Activated T-helper 9 cell treated with anti-CD3 and anti-CD28 coated beads, Interleukin-2, amount 50 U/mL, for 16 hours (primary cell): Measurements from ENCODE around the gene INSIG1.

ENCODE experiments used
- DNase-seq: peaks from one replicate; pipeline ENCODE4 v3.0.0-alpha.2; 2020; ENCODE audit warnings: low read depth

INSIG1 gene

DNA sequence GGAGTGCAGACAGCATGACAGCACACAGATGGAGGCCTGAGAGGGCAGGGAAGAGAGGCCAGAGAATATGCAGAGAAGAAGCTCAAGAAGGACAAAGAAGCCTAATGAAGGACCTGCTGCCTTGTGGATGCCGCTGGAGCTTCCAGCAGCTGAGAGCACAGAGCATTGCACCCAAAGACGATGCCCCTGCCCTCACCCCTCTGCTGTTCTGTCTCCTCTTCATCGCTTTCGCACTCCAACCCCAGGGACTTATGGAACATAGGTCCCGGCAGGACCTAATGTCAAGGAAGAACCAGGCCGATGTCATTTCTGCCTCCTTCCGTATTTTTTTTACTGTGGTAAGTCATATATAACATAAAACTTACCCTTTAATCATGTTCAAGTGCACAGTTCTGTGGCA, 12.3 kb upstream of the INSIG1 start:
- DNase-seq: no peak

DNA sequence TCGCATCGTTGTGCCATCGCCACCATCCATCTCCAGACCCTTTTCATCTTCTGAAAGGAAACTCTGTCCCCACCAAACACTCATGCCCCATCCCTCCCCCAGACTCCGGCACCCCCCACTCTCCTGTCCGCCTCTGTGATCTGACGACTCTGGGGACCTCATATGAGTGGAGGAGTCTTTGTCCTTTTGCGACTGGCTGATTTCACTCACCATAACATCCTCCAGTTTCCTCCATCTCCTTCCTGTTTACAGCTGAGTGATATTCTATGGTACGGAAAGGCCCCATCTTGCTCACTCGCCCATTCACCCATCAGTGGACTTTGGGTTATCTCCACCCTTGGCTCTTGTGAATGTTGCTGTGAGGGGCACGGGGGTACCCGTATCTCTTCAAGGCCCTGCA, 11.8 kb upstream of the INSIG1 start:
- DNase-seq: no peak

DNA sequence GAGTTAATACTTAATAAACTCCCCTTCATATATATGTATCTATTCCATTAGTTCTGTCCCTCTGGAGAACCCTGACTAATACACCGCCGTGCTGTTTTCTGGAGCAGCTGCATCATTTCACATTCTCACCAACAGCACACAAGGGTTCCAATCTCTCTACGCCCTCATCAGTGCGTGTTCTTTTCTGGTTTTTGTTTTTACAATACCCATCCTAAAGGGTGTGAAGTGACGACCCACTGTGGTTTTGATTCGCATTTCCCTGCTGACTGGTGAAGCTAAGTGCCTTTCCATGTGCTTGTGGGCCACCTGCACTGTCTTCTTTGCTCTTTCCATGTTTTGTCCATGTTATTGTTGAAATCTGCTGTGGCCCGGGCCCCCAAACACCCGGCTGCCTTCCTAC, 11.0 kb upstream of the INSIG1 start:
- DNase-seq: no peak

DNA sequence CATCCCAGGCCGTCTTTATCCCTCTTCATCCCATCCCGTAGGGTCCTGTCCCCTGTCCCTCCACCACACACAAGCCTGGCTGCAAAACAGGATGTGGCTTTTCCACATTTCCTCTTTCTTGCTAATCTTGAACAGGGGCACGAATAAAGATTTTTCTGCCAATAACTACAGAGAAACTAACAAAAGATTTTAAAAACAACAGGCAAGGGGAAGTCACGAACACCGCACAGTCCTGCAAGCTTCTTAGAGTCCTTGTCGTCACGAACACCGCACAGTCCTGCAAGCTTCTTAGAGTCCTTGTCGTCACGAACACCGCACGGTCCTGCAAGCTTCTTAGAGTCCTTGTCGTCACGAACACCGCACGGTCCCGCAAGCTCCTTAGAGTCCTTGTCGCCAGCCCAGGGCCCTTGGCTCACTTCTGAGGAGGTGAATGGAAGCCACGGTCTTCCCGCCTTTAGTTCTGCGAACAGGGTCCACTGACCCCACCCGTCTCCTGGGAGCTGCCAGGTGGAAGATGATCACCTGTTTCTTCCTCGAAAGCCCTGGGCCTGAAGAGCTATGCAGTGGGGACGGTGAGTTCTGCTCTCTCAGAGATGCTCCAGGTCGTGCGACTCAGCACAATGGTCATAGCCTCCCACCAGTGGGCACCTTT, 10.3 kb upstream of the INSIG1 start:
- no peak for DNase-seq

DNA sequence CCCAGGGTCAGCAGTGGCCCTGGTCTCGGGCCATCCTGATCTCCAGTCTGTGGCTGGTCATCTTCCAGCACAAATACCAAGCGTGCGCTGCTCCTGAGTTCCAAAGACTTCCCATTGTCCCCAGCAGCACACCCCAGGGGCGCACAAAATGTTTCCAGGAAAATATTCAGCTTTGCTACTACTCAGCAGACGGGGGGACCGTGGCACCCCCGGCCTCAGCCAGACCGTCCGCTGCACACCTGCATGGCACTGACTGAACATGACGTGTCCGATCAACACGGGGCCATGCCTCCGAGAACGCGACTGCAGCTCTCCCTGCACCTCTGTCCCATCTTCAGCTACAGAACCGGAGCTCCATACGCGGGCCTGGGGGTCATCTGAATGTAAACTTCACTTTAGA, 9.6 kb upstream of the INSIG1 start:
- no peak for DNase-seq

DNA sequence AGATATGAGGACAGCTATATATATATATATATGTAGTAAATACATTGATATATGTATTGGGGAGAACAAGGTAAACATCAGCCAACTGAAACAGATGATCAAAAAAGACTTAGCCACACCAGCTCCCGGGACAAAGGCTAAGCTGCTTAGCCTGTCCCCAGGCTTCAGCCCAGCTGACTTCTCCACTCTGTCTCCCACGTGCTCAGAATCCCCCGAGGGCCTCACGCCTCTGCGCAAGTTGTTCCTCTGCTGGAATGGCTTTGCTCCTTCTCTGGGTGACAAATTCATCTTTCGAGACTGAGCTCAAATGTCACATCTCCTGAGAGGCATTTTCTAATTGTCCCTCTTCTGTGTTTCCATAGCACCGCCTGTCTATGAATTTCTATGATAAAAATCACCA, 8.6 kb upstream of the INSIG1 start:
- no peak for DNase-seq

DNA sequence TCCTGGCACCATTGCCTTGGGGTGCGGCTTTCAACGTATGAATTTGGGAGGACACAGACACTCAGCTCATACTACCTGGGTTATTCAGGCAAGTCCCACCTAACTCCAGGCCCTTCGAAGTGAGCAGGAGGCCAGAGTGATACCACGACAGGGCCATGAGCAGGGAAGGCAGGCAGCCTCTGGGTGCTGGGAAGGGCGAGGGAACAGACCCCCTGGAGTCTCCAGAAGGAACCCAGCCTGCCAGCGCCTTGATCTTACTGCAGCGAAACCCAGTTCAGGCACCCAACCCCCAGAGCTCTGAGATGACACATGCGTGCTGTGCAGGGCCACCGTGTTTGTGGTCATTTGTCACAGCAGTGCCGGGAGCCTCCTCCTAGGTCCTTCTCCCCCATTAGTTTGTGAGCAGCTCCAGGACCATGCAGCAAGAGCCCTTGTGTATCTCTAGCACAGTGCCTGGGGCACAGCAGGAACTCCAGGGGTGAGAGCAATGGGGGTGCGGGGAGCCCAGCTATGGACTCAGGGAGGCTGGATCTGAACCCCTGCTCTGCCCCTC, 7.7 kb upstream of the INSIG1 start:
- DNase-seq: no peak

DNA sequence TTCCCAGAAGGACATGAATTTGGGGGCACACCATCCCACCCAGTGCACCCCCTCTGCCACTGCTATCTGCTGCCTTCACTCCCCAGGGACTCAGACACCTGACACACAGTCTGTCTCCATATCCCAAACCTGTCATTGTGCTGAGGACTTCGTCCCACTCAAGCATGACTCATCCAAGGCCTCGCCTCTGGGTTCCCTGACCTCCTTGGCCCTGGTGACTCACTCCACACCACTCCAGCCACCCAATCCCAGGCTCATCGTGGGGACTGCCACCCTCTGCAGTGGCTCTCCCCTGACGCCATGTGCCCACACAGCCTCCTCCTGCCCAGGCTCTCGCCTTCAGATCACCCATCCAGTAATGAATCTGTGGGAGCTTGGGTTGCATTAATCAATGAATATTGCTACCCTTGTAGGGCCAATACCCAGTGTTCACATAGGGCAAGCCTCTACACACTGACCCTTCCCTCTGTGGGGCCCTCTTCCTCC, 6.6 kb upstream of the INSIG1 start:
- DNase-seq: no peak

DNA sequence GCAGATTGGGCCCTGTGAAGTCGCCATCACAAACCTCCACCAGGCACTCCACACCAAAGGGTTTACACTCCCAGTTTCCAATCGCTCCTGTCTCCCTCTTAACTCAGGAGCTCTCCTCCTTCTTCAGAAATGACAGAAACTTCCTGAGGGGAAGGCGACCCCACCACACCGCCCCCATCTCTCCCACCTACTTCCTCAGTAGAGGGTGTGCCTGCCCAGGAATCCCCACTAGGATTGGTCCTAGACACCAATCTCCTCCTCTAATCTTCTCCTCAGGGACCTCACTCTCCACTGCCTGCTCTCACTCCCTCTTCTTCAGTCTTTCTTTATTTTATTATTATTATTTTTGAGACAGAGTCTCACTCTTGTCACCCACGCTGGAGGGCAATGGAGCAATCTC, 5.9 kb upstream of the INSIG1 start:
- DNase-seq: no peak

DNA sequence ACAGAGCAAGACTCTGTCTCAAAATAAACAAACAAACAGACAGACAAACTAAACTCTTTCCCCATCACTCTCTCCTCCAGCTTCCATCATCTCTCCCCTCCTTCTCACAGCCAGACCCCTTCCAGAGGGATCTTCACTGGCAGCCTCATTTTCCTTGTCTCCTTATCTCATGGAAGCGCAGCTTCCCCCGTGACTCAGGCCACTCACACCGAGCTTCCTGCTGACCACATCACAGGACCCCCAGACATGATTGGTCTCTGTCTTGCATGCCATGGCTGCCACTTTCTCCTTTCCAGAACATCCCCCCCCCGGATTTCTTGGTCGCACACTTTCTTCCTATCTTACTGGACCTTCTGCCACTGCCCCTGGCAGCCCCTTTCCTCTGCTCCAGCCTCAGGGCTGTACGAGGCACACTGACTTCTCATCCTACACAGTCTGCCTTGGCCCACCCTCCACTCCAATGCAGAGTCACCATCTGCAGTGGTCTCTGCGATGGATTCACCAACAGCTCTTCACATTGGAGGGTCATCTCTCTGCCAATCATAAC, 4.9 kb upstream of the INSIG1 start:
- DNase-seq: no peak

DNA sequence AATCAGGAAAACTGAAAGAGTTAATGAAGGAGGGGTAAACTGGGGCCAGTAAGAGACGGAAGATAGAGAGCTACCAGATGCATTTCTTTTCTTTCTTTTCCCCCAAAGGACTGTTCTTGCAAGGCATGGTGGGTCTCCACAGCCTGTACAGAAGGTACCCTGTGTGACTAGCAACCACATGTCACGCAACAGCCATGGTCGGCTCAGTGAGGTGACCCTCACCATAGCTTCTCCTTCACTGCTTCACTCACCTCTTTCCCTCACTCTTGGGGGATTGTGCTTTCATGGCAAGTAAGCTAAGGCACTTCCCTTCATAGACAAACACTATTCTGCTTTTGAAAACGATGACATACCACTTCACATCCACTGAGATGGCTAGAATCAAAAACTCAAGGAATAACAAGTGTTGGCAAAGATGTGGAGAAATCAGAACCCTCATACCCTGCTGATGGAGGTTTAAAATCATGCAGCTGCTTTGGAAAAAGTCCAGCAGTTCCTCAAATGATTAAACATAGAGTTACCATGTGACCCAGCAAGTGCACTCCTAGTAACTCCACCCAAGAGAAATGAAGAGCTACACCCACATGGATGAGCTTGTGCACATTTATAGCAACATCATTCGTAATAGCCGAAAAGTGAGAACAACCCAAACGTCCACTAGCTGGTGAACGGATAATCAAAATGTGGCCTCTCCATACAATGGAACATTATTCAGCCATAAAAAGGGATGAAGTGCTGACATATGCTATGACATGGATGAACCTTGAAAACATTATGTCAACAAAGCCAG, 3.8 kb upstream of the INSIG1 start:
- DNase-seq: no peak

DNA sequence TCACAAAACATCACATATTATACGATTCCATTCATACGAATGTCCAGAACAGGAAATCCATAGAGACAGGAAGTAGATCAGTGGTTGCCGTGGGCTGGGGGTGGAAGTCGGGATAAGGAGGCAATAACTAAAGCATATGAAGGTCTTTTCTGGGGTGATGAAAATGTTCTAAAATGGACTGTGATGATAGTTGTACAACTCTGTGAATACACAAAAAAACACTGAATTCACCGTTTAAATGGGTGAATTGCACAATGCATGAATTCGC, 3.2 kb upstream of the INSIG1 start:
- no peak for DNase-seq

DNA sequence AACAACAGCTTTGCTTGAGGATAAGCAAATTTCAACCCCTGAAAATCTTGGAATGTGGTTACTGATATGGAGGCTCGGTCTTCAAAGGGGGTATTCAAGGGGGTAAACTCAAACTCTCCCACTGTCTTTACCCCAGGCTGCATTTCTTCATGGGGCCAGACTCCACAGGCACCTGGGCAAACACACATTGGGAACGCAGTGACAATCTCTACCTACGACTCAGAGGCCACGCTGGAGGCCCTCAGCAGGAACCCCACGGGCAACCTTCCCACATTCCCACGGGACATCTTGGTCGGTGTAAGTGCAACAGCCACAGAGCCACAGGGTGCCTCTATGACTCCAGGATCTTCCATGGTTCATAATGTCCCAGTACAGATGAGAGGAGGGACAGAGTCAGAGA, 2.2 kb upstream of the INSIG1 start:
- no peak for DNase-seq

DNA sequence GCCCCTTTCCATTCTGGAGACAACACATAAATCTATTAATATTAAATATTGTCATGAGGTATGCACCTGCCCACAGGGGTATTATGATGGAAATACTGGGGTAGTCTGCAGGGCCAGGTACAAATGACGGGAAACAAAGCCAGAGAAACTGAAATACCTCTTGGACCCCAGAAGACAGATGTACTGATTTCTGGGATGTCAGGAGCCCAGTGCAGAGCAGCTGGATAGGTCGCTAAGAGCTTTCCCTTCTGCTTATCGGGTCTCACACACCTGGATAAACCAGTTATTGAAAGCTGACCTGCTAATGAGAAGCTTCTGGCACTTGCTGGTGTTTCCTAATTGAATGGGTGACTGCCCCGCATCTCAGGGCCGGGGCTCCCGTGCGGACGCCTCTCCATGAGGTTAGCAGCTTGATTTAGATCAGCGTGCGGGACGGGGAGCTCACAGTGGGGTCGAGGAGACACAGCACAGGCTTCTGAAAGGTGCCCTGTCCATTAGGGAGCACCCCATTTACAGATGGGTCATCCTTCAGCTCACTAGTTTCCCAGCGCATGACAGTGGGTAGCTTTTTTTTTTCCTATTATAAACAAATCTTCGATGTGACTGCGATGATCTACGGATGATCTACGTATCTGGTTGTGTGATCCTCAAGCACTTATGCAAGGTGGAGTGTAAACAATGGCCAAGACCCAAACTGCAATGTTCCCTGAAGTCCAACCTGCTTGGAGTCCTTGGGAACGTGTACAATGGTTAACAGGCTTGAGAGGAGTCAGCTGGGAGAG, 1.5 kb upstream of the INSIG1 start:
- DNase-seq: no peak

DNA sequence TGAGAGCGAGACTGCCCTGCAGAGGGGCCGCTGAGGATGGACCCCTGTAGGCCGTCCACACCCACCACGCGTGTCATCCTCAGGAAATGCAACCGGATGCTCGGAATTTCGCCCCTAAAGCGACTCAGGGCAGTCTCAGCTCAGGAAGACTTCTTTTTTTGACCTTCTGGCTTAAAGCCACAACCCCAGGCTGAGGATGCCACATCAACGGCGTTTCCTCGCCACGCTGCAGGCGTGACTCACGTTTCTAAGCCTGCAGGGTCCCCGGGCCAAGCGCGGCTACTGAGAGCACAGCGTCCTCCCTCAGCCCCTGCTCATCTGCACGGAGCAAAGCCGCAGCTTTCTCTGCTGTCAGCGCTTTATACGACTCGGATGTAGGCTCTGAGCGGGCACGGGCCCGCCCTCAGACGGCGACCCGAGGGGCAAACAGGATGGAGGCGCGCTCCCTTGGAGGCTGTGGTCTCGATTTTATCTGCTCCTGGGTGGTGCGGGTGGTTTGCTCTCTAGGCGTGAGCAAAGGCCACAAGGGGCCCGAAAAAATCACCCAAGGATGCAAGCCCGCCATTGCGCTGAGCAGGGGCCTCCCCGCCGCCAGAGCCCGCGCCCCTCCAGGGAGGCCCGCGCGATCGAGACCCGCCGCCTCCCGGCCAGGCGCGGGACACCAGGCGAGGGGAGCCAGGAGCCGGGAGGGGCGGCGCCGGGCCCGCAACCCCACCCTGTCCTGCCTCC, 726 bp upstream of the INSIG1 start:
- DNase-seq: peak; percentile 74

DNA sequence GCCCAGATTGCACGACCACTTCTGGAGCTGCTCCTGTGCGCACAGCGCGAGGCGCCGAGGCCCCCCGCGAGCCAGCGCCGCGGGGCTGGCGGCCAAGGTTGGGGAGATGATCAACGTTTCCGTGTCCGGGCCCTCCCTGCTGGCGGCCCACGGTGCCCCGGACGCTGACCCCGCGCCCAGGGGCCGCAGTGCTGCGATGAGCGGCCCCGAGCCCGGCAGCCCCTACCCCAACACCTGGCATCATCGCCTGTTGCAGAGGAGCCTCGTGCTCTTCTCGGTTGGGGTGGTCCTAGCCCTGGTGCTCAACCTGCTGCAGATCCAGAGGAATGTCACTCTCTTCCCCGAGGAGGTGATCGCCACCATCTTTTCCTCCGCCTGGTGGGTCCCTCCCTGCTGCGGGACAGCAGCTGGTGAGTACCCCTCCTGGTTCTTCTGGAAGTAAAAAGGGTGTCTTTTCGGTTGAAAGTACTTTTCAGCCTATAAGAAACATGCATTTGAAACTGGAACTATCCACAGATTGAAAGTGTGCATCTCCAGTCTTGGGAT, 683 bp downstream of the INSIG1 start:
- peak; percentile 13 for DNase-seq

DNA sequence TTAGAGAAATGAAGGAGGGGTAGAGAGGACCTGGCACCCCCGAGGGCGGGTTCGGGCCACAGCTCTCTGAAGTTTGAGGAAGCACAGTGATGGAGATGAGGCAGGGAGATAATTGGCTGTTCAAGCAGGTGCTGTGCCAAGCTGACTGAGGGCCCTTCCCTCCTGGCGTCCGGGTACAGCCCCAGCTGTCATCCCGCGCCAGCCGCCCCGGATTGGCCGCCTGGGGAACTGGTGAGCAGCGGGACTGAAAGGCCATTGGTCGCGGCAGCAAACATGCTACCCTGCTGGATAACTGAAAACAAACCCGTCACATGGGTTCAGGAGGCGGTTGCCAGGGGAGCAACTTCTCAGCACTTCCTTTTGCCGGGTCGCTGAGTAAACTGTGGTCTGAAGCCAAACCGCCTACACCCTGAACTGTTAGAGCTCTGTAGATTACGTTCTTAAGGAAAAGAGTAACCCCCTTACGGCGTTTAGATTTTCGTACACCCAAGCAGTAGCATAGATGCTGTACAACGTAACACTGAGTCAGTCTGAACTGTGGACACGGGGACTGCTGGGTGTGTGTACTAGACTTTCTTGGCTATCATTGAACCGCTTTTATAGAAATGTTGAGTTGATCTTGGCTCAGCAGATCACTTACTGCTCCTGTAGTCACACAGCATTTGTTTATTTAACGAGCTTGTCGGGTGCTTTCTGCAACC, 1.3 kb downstream of the INSIG1 start:
- peak; percentile 94 for DNase-seq

DNA sequence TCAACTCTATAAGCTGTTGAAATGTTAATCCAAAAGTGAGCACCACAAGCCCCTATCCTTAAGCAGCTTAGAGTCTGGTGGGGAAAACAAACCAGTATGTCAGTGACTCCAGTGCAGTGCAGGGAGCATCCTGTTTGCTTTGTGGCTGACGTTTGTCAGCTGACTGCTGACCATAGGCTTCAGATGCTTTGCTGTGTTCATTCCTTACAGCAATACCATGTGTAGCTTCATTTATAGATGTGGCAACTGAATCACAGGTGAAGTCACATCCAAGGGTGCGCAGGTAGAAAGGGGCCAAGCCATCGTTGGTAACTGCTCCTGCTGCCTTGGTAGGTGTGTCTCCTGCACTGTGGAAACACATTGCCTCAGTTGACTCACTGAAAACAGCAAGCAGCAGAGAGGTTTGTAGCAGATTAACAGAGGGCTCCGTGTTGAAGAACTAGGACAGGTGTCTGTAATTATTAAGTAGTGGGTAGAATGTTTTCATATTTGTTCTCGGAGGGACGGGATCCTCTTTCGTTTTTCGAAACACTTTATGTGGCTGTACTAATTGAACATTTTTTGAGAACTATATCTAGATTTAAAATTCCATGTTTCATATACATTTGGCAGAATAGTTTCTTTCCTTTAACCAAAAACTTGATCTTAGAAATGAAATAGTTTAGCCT, 2.0 kb downstream of the INSIG1 start:
- DNase-seq: no peak

DNA sequence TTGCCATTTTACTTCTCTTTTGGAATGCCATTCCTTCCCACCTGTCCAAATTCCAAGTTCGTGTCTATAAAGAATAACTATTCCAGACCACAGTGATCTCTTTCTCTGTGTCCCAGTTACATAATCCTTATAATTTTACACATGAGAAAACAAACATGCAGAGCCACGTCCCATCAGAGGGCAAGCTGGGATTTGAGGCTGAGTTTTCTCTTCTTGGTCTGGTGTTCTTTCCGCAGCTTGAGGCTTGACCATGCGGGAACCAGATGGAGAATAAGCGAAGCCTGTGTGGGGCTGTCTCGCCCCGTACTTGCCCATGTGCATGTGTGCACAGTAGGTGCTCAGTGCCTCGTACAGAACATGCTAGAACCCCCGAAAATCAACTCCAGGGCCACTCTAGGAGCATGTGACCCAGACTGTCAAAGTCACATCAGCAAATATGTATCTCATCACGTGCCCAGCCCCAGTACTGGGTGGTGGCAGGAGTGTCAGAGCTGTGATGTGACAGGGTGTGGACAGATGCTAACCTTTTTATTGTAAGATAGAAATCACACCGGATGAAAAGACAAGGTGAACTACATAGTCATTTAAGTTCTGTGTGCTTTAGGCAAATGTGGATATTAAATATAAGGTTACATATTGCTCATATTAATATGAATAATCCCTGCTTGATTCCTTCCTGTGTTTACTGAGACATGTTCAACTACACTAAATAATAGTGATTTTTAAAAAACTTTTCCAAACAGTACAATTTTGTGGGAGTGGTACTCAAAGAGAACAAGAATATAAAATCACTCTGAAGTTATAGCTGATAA, 3.2 kb downstream of the INSIG1 start:
- no peak for DNase-seq
